HG03354 (cell line): ENCODE measurements around the gene FGA.

ENCODE experiments used
- ATAC-seq: cut with Tn5 transposase; IDR thresholded peaks from one replicate; pipeline ENCODE4 v1.9.1; 2021; ENCODE audit warnings: mild to moderate bottlenecking; ENCODE audit not compliant: unreplicated experiment, poor library complexity, severe bottlenecking

FGA gene

DNA sequence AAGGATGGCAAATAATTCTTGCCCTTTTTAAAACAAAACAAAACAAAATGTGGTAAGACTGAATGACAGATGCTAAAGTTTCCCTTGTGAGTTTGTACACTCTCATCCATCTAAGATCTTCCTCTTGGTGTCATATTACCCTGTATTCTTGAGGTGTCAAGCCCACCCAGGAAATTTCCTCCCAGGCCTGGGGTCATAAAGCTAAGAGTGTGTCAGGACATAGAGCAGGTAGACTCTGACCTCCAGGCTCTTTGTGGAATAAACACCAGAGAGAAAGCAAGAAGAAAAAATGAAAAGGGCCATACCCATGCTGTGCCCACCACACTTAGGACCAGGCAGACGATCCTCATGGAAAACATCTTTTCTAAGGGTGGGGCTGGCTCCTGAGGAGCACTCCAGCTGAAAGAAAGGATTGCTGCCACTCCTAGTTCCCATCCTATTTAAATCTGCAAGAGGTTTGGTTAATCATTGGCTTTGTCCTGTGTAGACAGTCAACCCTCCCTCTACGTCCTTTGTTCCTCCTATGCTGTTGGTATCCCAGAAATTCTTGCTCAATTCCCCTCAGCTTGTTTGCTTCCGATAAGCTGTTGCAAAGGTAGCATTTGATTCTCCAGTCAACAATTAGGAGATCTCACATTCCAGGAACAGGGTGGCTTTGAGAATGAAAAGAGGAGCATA, at the start of gene FGA:
FGA (minus strand) TSS at position 414 of the 678 bp plus-strand sequence; CDS start at position 359, 55 bp downstream.
- no peak for ATAC-seq

GRCh38 chr4:154634058-154634457, 43.5 kb upstream of the FGA start:
- peak; percentile 50 for ATAC-seq

DNA sequence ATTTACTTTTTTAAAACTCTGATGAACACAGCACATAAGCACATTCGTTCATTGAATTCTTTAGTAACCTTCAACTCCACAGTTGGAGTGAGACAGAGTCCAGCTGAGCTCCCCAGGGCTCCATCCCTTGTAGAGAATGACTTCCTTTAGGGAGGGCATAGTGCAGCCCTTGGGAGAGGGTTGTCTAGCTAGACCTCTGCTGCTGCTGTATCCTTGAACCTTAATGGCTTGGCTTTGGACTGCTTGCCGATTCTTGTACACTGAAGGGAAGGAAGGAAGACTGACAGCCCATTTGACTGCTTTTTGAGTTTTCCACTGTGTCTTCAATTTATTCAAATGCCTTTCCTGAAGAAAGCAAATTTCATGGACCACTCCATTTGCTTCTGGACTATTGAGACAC, 41.3 kb upstream of the FGA start:
- no peak for ATAC-seq

DNA sequence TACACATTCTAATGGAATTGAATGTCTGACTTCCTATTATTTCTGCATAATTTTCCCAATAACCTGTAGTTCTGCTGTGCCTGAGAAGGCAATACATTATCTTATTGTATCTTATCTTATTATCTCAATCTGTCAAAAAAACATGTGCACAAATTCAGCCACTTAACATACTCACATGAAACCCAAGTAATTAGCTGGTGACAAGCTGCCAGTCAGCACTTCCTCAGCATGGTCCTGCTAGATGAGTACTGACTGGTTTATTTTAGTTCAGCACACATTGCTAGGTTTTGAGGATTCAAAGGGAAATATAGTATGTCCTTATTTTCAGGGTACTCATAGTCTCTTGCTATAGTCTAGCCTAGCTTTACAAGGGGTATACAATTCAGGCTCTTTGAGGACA, 39.8 kb upstream of the FGA start:
- no peak for ATAC-seq

- peak; percentile 96 for ATAC-seq
These were observed 36.4 kb upstream of the FGA start for GRCh38 chr4:154626793-154627484.

DNA sequence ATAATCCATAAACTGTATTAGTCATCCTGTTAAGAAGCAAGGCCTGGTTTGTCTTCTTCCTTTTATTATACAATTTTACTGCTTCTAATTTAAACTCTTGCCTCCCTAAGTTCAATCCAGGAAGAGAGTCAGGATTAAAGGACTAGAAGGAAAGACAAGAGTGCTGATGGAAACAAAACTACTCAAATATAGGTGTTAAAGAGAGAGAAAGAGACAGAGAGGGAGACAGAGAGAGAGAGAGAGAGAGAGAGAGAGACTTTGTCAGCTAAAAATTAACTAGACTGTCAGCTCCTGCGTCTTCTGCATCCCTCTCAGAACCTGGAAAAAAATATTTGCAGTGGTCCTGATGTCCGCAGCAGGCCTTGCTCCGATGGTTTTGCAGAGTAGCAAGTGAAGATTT, 35.4 kb upstream of the FGA start:
- no peak for ATAC-seq

DNA sequence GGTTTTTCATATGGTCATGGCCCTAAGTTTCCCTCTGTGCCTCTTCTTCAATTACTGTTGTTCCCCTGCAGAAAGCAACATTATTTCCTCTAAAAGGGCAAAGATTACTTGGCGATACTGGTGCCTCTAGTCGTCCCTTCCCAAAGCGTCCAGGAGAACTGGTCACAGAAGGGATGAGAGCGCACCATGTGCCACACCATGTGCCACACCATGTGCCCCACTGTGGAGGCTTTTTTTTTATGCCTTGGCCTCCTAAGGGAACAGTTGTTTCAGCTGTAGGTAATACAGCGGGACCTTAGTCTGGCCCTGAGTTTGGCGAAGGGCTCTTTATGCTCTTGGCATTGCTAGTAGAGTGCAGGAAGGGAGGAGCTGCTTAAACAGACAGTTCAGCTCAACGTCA, 33.5 kb upstream of the FGA start:
- no peak for ATAC-seq

GRCh38 chr4:154623436-154623835, 32.9 kb upstream of the FGA start:
- ATAC-seq = no peak

GRCh38 chr4:154622598-154622997, 32.1 kb upstream of the FGA start:
- ATAC-seq = peak; percentile 44

GRCh38 chr4:154620111-154620510, 29.6 kb upstream of the FGA start:
- ATAC-seq = no peak

DNA sequence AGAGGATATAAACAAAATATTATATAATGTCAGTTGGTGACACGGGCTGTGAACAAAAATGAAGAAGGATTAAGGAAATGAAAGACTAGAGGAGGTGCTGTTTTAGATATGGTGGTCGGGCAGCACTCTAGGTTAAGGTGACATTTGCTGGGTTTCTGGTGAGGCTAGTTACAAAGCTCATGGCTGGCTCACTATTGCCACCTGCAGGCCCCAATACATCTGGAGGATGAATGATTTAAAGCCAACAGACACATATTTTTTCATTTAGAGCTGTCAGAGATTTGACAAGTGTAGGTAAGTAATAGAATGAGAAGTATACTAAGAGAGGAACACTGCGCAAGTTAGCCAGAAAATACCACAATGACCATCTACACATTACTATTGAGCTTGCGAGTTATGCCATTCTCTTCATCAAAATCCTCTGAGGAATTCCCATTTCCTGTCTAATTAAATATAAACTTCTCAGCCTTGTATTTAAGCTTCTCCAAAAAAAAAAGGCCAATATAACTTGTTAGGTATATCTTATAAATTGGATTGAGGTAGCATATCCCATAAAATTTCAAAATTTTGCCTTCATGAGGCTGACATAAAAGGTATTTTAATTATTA, 28.3 kb upstream of the FGA start:
- peak; percentile 76 for ATAC-seq

DNA sequence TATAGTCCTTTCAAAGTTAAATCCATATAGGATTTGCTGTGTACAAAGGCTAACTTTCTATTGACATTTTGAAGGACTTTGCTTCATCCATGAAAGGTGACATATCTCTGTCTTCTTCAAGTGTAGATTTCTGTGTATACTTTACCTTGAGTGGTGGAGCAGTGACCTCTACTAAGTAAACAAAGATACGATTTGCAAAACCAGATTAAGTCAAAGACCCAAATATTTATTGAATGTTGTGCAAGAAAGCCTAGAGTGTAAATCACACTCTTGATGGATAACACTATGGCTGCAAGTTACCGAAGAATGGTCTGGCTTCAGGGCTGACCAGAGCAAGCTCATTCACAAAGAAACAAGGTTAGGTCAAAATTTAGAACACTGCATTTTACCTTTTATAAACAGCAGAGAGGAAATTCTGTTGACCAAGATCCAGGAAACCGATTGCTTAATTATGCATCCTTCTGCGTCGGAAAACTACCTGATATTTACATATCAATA, 27.3 kb upstream of the FGA start:
- no peak for ATAC-seq

DNA sequence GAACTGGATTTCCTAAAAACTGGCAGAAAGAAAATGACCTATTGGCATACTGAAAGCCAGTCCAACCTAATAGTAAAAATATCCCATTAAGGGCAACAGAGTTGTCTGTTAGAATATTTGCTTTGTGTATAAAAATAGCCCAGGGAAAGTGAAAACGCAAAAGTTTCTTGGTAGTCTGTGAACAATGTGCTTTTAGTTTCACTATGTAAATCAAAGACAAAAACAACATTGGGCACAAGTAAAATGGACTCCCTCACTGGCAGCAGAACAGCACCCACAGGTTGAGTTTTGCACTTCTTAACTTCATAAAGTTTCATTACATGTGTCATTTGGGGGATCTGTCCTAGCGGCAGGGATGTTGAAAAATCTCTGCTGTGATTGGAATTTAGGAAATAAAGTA, 26.2 kb upstream of the FGA start:
- ATAC-seq = peak; percentile 97

GRCh38 chr4:154616287-154616686, 25.7 kb upstream of the FGA start:
- no peak for ATAC-seq

DNA sequence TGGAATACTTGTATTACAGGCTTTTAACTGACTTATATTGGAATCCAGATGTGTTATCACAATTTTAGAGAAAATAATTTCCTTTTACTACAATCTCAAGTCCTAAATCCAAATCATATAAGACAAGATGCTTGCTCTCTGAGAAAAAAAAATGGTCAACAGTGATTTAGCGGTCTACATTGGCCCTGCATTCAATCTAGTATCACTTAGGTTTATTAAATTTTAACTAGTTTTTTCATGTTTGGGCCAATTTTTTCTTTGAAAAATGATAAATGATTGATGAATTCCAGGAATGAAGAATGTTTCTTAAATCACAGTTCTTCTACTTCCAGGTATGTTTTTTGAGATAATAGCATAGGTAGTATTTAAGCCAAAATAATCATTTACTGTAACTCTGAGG, 24.7 kb upstream of the FGA start:
- no peak for ATAC-seq

DNA sequence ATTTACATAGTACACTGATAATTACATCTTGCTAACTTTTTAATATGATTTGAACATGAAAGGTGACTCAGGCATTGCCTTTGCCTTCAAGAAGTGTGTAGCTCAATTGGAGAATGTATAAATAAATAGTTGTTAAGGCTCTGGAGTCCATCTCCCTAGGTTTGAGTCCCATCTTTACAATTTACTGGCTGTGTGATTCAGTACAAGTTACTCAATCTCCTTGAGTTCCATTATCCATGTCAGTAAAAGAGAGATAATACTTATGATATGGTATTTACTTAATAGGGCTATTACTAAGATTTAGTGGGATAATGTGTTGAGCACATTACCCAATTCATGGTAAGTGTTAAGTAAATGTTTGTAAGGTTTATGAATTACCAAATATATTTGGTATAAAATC, 23.8 kb upstream of the FGA start:
- ATAC-seq = no peak

DNA sequence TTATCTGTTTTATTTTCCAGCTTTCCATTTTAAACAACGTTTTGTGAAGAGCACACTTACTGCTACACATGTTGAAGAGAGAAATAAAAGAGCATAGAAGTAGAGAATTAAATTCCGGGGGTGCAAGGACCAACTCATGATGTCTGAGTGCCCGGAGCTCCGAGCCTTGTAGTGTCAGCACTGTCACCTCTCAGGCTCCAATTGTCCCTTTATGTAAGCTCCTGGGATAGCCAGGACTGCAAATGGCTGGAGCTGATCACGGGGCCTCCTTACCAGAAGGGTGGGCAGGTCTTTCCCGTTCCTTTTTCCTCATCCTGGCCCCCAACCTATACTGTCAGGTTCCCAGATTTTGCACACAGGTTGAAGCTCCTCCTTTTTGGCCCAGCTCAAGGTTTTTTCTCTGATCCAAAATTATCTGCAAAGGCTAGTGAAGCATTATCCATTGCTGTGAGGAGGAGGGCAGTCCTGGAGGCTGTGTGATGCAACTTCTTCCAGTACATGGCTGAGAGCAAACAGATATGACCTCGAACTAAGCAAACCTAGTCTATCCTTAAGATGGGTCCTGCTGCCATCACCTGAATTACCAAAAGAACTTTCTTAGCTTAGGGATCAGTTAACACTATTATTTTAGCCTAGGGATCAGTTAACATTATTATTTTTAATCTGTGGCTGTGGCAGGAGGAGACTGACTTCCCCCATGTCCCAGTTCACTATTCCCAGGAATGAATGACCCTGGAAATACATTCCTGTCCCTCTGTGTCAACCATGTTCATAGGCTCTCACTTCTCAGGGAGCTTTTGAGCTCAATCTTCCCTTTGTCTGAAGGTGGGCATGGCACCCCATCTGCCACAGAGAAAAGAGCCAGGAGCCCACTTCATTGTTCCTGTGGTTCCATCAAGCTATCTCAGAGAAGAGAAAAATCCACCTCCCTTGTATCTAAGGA, 22.2 kb upstream of the FGA start, which contains the start of gene FGG:
FGG (minus strand) TSS at position 185 of the 943 bp plus-strand sequence; CDS start at position 138, 47 bp downstream.
- no peak for ATAC-seq

- ATAC-seq = no peak
These were observed 21.3 kb upstream of the FGA start for GRCh38 chr4:154611833-154612232.

GRCh38 chr4:154610582-154610981, 20.0 kb upstream of the FGA start:
- no peak for ATAC-seq

DNA sequence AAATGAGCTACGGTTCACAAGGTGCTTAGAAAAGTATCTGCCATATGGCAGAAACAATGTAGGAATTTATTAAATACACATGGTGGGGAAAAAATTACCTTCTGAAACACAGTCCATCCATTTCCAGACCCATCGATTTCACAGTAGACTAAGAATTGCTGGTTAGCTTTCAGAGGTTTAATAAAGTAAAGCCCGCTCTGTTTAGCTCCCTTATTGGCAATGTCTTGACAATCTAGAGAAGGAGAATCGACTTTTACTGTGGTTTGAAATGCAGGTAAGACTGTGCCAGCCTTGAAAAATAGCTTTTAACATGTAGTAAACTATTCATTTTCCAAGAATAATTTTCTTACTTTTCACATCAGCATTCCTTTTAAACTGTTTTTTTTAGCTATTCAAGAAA, 19.0 kb upstream of the FGA start:
- no peak for ATAC-seq
